Raji (cell line): Measurements from ENCODE around the gene KDM3A.

Experiments
- POLR2A ChIP-seq: IDR thresholded peaks from 2 replicates; pipeline ENCODE4 v1.6.1; 2011; ENCODE audit warnings: low read depth, low read length, control low read depth; ENCODE audit not compliant: insufficient read depth

KDM3A gene

DNA sequence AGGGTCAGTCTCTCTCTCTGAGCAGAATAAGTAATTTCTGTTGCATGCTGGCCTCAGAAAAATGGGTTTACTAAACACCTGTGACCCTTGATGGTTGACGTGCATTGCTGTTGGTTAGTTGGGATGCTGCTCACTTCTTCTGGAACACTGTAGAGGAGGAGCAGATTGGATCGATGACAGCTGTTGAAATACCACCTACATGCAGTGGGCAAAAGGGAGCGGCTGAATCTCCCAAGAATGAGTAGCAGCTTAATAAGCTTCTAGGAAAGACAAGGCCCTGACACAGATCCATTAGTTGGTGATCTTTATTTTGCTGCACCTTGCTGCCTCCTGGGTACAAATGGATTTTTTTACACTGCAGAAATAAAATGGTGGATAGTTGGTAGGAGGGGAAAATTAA, 43.2 kb downstream of the KDM3A start:
- TF ChIP-seq POLR2A: no peak

DNA sequence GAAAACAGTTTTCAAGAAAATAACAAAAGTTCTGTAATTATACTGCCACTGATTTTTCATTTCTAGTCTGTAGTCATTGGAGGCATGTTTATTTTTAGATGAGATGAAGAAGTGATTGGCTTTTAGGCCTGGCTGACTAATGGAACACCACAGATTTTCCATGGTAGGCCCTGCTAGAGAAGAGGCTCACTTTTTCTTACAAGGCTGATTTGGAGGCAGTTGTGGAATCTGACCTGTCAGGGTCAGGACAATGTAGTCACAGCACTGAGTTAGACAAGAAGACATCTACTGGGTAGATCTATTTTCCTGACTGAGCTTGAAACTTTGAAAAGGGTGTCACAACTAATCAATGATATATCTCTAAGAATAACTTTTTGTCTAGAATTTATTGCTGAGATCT, 43.9 kb downstream of the KDM3A start:
- TF ChIP-seq POLR2A: no peak

DNA sequence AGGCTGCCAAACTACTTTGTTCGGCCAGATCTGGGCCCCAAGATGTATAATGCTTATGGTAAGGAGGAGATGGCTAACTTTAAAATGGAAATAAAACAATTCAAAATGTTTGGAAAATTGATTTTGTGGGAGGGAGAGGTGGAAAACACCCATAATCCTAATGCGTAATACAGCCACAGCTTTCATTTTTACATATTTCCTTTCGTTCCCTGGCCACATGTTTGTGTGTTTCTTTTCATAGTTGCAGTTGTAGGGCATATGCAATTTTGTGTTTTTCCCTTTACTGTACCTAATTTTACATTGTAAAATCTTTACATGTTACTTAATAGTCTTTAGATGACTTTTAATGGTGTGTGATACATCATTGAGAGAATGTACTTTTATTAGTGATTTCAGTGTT, 44.6 kb downstream of the KDM3A start:
- TF ChIP-seq POLR2A: no peak

DNA sequence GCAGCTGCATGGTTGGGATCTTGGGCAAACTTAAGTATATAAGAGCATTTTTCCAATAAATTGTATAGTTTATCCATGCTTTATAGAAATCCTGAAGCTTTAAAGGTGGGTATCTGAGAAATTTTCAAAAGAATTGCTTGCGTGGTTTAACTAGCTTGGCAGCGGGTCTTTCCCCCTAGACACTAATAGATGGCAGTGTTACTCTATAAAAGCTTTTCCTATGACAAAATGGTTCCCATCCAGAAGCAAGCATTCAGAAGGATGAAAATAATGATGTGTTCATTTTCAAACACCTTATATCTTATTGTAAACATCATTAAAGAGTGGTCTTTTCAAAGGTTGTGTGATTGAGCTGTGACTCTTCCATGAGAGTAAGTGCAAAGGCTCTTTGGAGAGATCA, 45.9 kb downstream of the KDM3A start:
- no peak for TF ChIP-seq POLR2A

DNA sequence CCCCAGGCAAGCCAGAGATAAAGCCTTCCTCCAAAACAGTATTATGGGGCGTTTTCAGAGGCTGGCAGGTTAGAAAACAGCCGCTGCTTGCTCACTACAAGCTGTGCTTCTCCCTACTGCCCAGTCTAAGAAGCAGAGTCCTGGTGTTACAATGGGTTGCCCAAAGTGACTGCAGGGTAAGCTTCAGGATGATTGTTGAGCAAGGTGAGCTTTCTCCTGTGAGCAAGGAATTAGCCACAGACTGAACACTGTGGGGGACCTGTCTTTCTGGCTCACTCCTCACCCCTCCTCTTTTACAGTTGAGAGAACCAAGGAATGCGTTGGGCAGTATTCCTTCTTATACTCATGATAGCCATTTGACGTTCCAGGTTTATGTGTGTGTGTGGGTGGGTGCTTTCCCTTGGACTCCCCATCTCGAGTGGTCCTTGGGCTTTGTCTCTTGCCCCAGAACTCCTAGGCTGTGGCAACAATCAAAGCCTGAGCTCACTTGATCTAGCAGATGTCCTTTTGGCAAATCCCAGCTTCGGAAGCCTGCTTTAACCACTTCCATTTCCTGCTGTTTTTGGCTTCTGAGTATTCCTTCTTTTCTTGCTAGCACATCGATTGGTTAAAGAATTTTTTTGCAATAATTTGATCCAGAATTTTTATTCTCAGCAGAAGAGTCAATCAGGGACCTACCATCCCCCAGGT, 47.5 kb downstream of the KDM3A start:
- no peak for TF ChIP-seq POLR2A

DNA sequence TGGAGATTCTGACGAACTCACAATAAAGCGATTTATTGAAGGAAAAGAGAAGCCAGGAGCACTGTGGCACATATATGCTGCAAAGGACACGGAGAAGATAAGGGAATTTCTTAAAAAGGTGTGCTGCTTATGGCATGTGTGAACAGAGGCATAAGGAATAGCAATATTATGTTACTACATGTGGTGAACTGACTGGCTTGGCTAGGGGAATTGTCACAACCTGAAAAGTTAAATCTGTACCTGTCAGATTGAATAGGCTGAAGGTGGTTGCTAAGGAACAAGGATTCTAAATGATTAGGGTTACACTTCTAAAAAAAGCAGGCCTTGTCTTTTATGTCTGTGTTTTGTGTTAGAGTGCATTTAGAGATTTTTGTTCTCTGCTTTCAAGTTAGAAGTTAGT, 48.4 kb downstream of the KDM3A start:
- no peak for TF ChIP-seq POLR2A

DNA sequence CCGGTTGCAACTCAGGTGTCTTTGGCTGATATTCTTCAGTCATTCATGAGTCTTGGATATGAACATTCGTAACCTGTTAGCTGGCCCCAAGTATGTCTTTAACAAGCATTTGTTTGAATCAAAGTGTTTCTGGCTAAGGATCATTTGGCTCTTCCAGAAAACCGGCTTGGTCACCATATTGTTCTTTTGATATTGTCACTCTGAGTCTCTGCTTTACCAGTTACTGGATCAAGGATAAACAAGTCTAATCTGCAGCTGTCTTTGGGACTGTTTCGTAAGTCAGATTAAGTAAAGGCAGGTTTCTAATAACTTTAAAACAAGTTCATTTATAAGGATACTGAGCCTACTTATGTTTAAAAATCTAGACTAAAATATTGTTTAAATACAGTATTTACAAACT, 49.1 kb downstream of the KDM3A start:
- TF ChIP-seq POLR2A: no peak

DNA sequence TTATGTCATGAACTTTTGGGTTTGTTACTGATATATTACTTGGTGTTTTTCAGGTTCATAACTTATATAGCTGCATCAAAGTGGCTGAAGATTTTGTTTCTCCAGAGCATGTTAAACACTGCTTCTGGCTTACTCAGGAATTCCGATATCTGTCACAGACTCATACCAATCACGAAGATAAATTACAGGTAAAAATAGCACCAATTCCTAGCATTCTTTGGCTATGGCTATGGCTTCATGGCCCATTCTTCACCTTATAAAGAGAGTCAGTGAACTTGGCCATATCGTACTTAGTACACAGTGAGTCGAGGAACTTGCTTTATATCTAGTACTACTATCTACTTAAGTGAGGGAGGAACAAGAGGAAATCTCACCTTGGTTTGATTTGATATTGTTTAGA, 49.9 kb downstream of the KDM3A start:
- TF ChIP-seq POLR2A: no peak

DNA sequence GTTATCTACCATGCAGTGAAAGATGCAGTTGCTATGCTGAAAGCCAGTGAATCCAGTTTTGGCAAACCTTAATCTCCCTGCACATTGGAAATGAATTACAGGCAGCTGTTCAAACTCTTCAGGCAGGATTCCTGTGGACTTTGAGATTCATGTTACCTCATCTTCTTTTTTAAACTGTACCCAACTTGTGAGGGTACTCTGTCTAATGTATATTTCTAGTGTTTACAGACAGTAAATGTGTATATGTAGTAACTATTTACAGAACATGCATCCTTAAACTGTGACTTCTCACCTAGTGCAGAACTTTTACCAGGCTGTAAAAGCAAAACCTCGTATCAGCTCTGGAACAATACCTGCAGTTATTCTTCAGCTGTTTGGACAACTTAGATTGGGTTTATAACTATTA, 50.9 kb downstream of the KDM3A start:
- no peak for TF ChIP-seq POLR2A

DNA sequence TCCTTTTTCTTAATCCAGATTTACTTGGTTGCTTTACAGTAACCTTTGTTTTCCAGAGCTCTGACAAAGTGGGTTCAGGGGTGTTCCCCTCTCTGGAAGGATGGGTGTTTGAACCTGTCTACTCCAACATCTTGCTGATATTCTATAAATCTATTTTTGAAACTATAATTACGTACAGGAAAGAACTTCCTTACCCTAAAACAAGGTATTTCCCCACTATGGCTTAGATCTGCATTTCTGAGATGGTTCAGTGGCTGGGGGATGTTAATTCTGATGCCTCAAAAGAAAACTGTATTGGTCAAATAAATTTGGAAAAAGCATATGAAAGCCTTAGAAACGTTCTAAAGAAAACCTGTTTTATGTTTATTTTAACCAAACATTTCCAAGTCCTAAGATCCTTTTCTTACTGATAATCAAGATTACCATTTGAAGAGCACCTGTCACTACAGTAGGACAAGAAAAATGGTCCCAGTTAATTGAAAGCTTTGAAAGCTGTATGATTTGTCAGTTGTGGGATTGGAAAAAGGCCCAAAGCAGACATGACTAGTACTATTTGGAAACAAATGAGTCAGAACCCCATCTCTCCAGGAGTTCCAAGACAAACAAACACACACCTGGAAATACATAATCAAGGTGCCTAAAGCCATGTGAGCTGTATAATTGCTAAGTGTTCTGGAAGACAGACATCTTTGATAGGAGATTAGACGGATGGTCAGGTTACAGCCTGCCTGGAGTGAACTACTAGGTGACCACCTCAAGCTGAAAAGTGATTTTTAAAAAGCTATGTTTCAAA, 57.5 kb downstream of the KDM3A start:
- no peak for TF ChIP-seq POLR2A

DNA sequence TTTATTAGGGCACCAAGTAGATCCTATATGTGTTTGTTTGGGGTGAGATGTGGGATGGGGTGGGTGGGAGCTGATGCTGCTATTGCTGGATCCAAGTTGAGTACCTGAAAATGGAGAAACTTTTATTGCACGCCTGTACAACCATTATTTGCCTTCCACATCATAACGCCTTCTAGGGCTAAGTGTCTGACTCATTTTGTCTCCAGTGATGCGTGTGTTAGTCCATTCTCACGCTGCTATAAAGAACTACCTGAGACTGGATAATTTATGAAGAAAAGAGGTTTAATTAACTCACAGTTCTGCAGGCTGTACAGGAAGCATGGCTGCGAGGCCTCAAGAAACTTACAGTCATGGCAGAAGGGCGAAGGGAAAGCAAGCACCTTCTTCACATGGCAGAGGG, 58.2 kb downstream of the KDM3A start:
- TF ChIP-seq POLR2A: no peak

DNA sequence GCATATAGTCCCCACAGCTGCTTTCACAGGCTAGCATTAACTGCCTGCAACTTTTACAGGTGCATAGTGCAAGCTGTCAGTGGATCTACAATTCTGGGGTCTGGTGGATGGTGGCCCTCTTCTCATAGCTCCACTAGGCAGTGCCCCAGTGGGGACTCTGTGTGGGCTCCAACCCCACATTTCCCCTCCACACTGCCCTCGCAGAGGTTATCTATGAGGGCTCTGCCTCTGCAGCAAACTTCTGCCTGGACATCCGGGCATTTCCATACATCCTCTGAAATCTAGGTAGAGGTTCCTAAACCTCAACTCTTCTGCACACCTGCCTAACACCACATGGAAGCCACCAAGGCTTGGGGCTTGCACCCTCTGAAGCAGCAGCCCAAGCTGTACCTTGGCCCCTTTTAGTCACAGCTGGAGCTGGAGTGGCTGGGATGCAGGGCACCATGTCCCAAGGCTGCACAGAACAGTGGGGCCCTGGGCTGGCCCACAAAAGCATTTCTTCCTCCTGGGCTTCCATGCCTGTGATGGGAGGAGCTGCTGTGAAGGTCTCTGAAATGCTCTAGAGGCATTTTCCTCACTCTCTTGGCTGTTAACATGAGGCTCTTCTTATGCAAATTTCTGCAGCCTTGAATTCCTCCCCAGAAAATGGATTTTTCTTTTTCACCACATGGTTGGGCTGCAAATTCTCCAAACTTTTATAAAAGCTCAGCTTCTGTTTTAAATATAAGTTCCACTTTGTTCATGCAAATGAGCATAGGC, 59.3 kb downstream of the KDM3A start:
- TF ChIP-seq POLR2A: no peak

DNA sequence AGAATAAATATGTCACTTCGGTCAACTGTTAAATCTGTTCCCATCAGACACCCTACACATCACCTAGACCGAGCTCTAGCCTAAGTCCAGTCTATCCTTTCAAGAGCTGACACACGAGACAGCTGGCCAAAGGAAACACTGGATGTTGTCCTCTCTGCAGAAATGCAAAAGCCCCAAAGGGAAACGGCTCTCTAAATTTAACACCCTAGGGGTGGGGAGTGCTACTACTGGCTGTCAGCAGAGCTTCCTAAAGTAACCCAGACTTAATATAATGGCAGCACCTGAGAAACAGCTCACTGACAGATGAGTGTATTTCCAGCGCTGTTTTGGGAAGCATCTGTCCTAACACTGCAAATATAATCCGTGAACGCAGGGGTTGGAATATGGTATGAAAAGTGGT, 66.4 kb downstream of the KDM3A start:
- no peak for TF ChIP-seq POLR2A

DNA sequence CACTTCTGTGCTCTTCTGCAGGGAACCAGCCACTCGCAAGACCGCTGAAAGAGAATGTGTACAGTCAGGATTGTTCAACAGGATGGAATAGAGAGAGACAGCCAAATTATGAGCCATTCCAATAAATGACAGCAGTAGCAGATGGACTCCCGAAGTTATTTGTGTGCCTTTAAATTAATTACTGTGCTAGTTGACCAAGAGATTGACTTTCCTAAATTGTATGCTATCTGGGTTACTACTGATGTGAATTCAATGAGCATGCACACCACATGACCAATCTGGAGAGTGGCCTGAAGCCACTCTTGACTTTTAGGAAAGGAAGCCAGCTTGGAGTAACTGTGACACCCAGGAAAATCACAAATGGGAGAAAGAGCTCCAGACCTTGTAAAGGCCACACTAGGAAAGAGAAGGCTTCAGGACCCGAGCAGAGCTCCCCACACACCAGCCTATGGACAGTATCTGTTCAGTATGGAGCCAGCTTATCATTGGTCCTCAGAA, 69.3 kb downstream of the KDM3A start:
- no peak for TF ChIP-seq POLR2A

DNA sequence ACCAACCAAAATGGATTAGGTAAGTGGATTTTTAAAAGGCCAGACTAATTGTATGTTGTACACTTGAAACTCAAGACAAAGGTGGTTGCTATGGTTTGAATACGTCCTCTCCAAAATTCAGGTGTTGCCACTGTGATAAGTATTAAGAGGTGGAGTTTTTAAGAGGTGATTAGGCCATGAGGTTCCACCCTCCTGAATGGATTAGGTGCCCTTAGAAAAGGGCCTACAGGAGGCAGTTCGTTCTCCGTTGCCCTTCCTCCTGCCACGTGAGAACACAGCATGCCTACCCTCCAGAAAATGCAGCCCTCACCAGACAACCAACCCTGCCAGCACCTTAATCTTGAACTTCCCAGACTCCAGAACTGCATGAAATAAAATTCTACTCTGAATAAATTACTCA, 70.9 kb downstream of the KDM3A start:
- no peak for TF ChIP-seq POLR2A

DNA sequence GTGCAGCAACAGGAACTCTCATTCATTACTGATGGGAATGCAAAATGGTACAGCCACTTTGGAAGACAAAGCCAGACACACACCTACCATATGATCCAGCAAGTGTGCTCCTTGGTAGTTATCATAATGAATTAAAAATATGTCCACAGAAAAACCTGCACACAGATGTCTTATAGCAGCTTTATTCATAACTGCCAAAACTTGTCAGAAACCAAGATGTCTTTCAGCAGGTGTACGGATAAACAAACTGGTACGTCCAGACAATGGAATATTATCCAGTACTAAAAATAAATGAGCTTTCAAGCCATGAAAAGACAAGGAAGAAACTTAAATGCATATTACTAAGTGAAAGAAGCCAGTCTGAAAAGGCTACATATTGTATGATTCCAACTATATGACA, 71.7 kb downstream of the KDM3A start:
- no peak for TF ChIP-seq POLR2A

DNA sequence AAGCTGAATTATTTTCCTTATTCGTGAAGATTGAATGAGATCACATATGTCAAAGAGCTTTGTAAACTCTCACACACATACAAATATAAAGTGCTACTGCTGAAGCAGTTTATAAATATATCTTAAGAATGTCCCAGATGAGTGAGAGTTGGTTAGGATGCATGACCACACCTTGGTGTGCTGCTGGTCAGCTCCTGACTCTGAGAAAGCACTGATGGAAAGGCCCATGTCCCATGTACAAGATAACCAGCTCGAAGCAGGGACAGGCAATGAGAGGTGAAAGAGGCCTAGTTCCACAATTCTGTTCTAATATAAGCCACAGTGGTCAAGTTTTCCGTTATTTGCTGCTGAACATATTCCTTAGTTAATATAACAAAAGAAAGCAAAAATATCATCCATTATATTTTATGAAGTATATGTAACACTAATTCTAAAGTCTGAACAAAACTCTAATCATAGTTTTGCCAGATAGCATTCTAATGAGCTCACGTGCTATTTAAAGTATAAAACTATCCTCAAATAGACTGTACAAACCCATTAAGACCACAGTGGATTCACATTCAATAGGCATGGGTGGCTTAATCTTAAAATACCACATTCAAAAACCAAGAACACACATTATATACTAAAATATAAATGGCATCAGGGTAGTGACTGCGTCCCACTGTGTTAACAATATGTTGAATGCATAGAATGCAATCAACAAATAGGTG, 72.9 kb downstream of the KDM3A start:
- no peak for TF ChIP-seq POLR2A
